GM23338 (cell line): ENCODE measurements around the gene LPP.

Source experiments
- POLR2AphosphoS5 ChIP-seq: IDR thresholded peaks from 2 replicates; pipeline ENCODE4 v1.6.1; 2016; ENCODE audit warnings: antibody characterized with exemption, low read depth
- TF ChIP-seq, protein P1 (sequence below), 2 experiments: fragments of 200-600 bp in 1 of 2; sonication (generic) in 1 of 2; conservative IDR thresholded peaks; 2 replicates each; pipeline versions ENCODE4 v1.5.1 to v1.6.1; 2016 to 2017; ENCODE audit warnings: antibody characterized with exemption in 2 of 2, low read depth in 2 of 2, mild to moderate bottlenecking in 2 of 2, moderate library complexity in 1 of 2

DNA sequence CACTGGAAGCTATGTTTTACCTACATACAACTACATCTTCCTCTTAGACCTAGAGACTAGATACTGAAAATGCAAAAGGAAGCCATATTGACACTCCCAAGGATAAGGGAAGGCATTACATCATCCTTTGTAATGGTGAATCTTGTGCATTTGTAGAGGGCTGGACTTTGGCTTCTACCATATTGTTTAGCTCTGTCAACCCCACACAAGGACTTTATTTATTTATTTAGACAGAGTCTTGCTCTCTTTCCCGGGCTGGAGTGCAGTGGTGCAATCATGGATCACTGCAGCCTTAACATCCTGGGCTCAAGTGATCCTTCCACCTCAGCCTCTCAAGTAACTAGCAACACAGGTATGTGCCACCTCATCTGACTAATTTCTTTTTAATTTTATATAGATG is 686.3 kb downstream of the LPP start:
- no peak for TF ChIP-seq POLR2AphosphoS5
- TF ChIP-seq, protein P1, sequence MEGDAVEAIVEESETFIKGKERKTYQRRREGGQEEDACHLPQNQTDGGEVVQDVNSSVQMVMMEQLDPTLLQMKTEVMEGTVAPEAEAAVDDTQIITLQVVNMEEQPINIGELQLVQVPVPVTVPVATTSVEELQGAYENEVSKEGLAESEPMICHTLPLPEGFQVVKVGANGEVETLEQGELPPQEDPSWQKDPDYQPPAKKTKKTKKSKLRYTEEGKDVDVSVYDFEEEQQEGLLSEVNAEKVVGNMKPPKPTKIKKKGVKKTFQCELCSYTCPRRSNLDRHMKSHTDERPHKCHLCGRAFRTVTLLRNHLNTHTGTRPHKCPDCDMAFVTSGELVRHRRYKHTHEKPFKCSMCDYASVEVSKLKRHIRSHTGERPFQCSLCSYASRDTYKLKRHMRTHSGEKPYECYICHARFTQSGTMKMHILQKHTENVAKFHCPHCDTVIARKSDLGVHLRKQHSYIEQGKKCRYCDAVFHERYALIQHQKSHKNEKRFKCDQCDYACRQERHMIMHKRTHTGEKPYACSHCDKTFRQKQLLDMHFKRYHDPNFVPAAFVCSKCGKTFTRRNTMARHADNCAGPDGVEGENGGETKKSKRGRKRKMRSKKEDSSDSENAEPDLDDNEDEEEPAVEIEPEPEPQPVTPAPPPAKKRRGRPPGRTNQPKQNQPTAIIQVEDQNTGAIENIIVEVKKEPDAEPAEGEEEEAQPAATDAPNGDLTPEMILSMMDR (conservative IDR thresholded peaks at IDR 0.05; ENCODE audit: low read depth in 2 of 2): no peak
